ENCODE measurements around the gene VTN.

GRCh38 chr17:28342313-28342712 is 27.8 kb downstream of the VTN start:
- TF ChIP-seq CTCF (IDR thresholded peaks at IDR 0.05): no peak
- no peak for TF ChIP-seq POLR2A (IDR thresholded peaks at IDR 0.05)
